D721Med (cell line): ENCODE measurements around the gene DIAPH2.

Source experiments
- DNase-seq: peaks from one replicate; pipeline ENCODE4 v3.0.0; 2011; ENCODE audit warnings: low spot score; ENCODE audit not compliant: insufficient read length
- FAIRE-seq: peaks from 2 replicates; lab custom pipeline; 2011; peaks lifted over from hg19 to GRCh38; lab: Jason Lieb, UNC
- CTCF ChIP-seq: IDR thresholded peaks from 2 replicates; pipeline ENCODE4 v1.5.1; 2012; ENCODE audit warnings: mild to moderate bottlenecking, control low read depth; ENCODE audit not compliant: insufficient read depth; ENCODE audit errors: missing control alignments

DIAPH2 gene

DNA sequence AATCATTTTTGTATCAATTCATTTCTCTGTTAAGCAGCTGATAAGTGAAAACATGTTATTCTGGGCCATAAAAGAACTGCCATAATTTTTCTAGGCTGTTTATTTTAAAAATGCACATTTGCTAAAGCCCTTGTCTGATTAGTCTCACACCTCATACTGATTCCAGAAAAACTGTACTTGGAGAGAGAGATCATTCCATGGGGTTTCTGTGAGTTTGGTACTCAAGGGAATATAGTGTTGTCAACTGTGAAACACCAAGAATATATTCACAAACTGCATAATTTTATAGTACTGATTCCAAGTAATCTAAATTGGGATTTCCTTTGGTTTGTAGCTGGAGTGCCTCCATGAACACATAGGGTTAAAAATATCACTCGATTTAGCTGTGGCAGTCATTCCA is 746.6 kb downstream of the DIAPH2 start:
- no peak for FAIRE-seq
- no peak for TF ChIP-seq CTCF
- DNase-seq = no peak

GRCh38 chrX:97446298-97446882 is 761.7 kb downstream of the DIAPH2 start:
- DNase-seq (no peak), FAIRE-seq (no peak)
- no peak for TF ChIP-seq CTCF

DNA sequence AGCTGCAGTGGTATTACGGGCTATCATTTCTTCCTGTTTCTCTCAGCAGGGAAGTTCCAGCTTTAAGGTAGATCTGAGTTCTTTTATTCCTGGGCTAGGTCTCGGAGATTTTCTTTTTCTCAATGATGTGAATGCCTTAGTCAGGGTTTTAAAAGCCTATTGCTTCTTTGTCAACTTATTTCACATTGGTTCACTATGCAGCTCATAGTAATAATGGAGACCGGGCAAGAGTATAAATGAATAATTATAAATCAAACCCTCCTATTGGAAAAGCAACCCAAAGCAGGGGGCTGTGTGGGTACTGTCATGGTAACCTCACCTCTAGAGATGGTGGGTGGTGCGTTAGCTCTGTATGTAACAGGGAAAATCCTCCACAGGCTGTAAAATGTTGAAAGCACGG is 762.7 kb downstream of the DIAPH2 start:
- no peak for TF ChIP-seq CTCF
- DNase-seq (no peak), FAIRE-seq (no peak)

DNA sequence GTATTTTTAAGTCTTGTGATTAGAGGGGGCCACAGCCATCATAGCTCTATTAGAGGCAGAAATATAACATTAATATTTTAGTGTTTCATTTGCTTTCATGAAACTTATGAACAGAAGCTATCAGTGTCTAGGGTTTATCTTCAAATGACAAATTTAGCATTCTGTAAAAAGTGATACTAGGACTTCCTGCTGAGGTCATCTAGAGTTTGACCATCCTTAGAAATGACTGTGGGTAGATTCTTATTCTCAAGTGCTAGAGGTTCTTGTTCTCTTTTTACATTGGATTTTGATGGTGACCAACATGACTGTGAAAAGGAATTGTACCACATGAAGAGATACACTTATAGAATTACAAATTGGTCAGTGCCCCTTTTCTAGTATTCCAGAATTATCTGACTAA is 767.6 kb downstream of the DIAPH2 start:
- FAIRE-seq = no peak

DNA sequence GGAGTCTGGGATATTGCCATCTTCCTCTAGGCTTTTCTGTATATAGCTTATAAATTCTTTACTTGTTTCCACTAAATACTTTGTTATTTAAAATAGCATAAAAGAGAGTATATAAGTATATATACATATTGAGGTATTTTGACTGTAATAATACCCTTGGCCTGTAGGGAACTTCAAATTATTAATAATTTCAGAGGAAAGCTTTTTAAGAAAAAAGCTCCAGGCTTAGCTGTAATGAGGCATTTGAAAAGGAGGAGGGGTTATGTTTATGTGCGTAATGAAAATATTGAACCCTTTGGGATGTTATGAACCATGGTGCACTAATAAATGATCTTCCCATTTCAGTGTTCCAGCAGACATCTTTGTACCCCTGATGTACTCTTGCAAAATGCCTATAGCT is 777.1 kb downstream of the DIAPH2 start:
- DNase-seq = no peak
- TF ChIP-seq CTCF = no peak
- FAIRE-seq = no peak

More for the DNA sequence above, 767.6 kb downstream of the DIAPH2 start:
- no peak for DNase-seq
- TF ChIP-seq CTCF = no peak

- TF ChIP-seq CTCF = no peak
- FAIRE-seq (no peak), DNase-seq (no peak)
These were observed 786.4 kb downstream of the DIAPH2 start for GRCh38 chrX:97471071-97471470.

GRCh38 chrX:97474933-97475332 is 790.3 kb downstream of the DIAPH2 start:
- no peak for FAIRE-seq
- DNase-seq = no peak
- TF ChIP-seq CTCF = no peak
